ENCODE data around the gene LRP1B.

The LRP1B gene

GRCh38 chr2:141835103-141835502, 295.7 kb downstream of the LRP1B start:
- Histone ChIP-seq H3K9me3 (ENCODE audit: insufficient read depth, low read depth, low read length) (no peaks in the 10 kb centered on the region), H3K27me3 (ENCODE audit: insufficient read depth, low read length, poor library complexity, severe bottlenecking) (no peaks in the 10 kb centered on the region), H4K20me1 (ENCODE audit: insufficient read depth, low read length, poor library complexity, severe bottlenecking) (no peaks in the 10 kb centered on the region), H3K4me2 (ENCODE audit: low read depth, low read length, poor library complexity, severe bottlenecking) (no peak overlapping the region), H3K36me3 (ENCODE audit: insufficient read depth, low read length) (no peaks in the 10 kb centered on the region), H3K4me1 (ENCODE audit: insufficient read depth, low read length, poor library complexity, severe bottlenecking) (no peaks in the 10 kb centered on the region), H3F3A (ENCODE audit: low read depth) (no peaks in the 10 kb centered on the region), H3K79me2 (ENCODE audit: insufficient read depth, low read length) (no peaks in the 10 kb centered on the region), H3K9ac (ENCODE audit: low read depth, low read length, poor library complexity, severe bottlenecking) (no peak overlapping the region), H2AFZ (ENCODE audit: low read length) (no peak overlapping the region), H3K4me3 (ENCODE audit: low read length, poor library complexity, severe bottlenecking) (no peak overlapping the region), H3K9me2 (replicated peaks; ENCODE audit: low read depth, low read length) (no peaks in the 10 kb centered on the region)
- TF ChIP-seq EZH2phosphoT487 (IDR thresholded peaks at IDR 0.05; ENCODE audit: borderline replicate concordance): no peak
- no peak for TF ChIP-seq CTCF (conservative IDR thresholded peaks at IDR 0.05; ENCODE audit: low read length)

GRCh38 chr2:141828761-141829160, 302.1 kb downstream of the LRP1B start:
- Histone ChIP-seq H3K9ac (ENCODE audit: low read depth, low read length, poor library complexity, severe bottlenecking) (no peak overlapping the region), H4K20me1 (ENCODE audit: insufficient read depth, low read length, poor library complexity, severe bottlenecking) (no peaks in the 10 kb centered on the region), H3K9me2 (replicated peaks; ENCODE audit: low read depth, low read length) (no peaks in the 10 kb centered on the region), H3K4me1 (ENCODE audit: insufficient read depth, low read length, poor library complexity, severe bottlenecking) (no peaks in the 10 kb centered on the region), H3F3A (ENCODE audit: low read depth) (no peaks in the 10 kb centered on the region), H2AFZ (ENCODE audit: low read length) (no peak overlapping the region), H3K4me2 (ENCODE audit: low read depth, low read length, poor library complexity, severe bottlenecking) (no peak overlapping the region), H3K4me3 (ENCODE audit: low read length, poor library complexity, severe bottlenecking) (no peak overlapping the region), H3K9me3 (ENCODE audit: insufficient read depth, low read depth, low read length) (no peaks in the 10 kb centered on the region), H3K36me3 (ENCODE audit: insufficient read depth, low read length) (no peaks in the 10 kb centered on the region), H3K27me3 (ENCODE audit: insufficient read depth, low read length, poor library complexity, severe bottlenecking) (no peaks in the 10 kb centered on the region), H3K79me2 (ENCODE audit: insufficient read depth, low read length) (no peaks in the 10 kb centered on the region)
- TF ChIP-seq EZH2phosphoT487 (IDR thresholded peaks at IDR 0.05; ENCODE audit: borderline replicate concordance) (no peak), CTCF (conservative IDR thresholded peaks at IDR 0.05; ENCODE audit: low read length) (no peak)

- Histone ChIP-seq H3K4me1 (ENCODE audit: insufficient read depth, low read length, poor library complexity, severe bottlenecking) (no peaks in the 10 kb centered on the region), H3K9me2 (replicated peaks; ENCODE audit: low read depth, low read length) (no peaks in the 10 kb centered on the region), H4K20me1 (ENCODE audit: insufficient read depth, low read length, poor library complexity, severe bottlenecking) (no peaks in the 10 kb centered on the region), H3K9me3 (ENCODE audit: insufficient read depth, low read depth, low read length) (no peaks in the 10 kb centered on the region), H2AFZ (ENCODE audit: low read length) (no peak overlapping the region), H3K79me2 (ENCODE audit: insufficient read depth, low read length) (no peaks in the 10 kb centered on the region), H3K9ac (ENCODE audit: low read depth, low read length, poor library complexity, severe bottlenecking) (no peak overlapping the region), H3F3A (ENCODE audit: low read depth) (no peaks in the 10 kb centered on the region), H3K4me2 (ENCODE audit: low read depth, low read length, poor library complexity, severe bottlenecking) (no peak overlapping the region), H3K36me3 (ENCODE audit: insufficient read depth, low read length) (no peaks in the 10 kb centered on the region), H3K4me3 (ENCODE audit: low read length, poor library complexity, severe bottlenecking) (no peak overlapping the region), H3K27me3 (ENCODE audit: insufficient read depth, low read length, poor library complexity, severe bottlenecking) (no peaks in the 10 kb centered on the region)
- TF ChIP-seq EZH2phosphoT487 (IDR thresholded peaks at IDR 0.05; ENCODE audit: borderline replicate concordance): no peak
- TF ChIP-seq CTCF (conservative IDR thresholded peaks at IDR 0.05; ENCODE audit: low read length): no peak
These were observed 306.0 kb downstream of the LRP1B start for GRCh38 chr2:141824790-141825189.
